Rectal smooth muscle tissue (tissue), 1 donor: Measurements from ENCODE around the gene IFT80.
A peak's percentile ranks its signal among the peaks of the same experiment; 100 is the strongest.

Experiments
- H3K27ac ChIP-seq: one replicate; pipeline ENCODE4 v1.7.0; 2013; ENCODE audit warnings: low read depth, low read length, inconsistent platforms
- H3K27me3 ChIP-seq: one replicate; pipeline ENCODE4 v1.7.0; 2013; ENCODE audit warnings: low read length; ENCODE audit not compliant: control insufficient read depth, insufficient read depth
- H3K36me3 ChIP-seq: one replicate; pipeline ENCODE4 v1.7.0; 2013; ENCODE audit warnings: low read length; ENCODE audit not compliant: control insufficient read depth, insufficient read depth
- H3K4me1 ChIP-seq: one replicate; pipeline ENCODE4 v1.7.0; 2013; ENCODE audit warnings: low read length; ENCODE audit not compliant: control insufficient read depth, insufficient read depth
- H3K4me3 ChIP-seq: one replicate; pipeline ENCODE4 v1.7.0; 2013; ENCODE audit warnings: low read length
- H3K9ac ChIP-seq: one replicate; pipeline ENCODE4 v1.7.0; 2013; ENCODE audit warnings: low read length

IFT80 gene

DNA sequence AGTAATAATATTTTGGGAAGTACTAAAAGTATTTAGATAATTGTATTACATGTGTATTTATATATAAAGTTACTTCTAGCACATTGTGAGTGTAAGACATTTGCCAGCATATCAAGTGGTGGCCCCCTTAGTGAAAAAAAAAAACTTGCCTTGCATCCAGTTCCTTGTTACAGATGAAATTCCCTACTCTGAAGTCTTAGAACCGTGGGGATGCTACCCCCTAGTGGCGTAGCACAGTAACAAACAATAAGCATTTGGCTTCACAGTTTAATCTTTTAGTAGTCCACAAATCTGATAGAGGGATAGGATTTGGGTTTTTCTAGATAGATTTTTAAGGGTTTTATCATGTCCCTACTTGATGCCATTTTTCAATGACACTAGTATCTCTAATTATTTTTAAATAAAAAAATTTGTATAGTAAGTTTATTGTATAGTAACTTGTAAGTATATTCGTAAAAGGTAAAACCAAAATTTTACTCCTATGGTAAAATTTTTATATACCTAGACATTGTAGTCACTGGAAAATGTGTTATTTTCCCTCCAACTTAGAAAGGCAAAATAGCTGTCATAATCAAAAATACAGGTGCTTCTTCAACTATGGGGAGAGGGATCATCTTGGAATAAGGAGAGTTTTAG lies 14.7 kb upstream of the IFT80 start:
- no peaks in the 10 kb centered on the region for H3K27me3 ChIP-seq
- H3K27ac ChIP-seq, result no peak overlapping the region
- H3K9ac ChIP-seq, result no peak overlapping the region
- no peak overlapping the region for H3K4me3 ChIP-seq
- H3K4me1 ChIP-seq, result no peaks in the 10 kb centered on the region
- no peaks in the 10 kb centered on the region for H3K36me3 ChIP-seq

DNA sequence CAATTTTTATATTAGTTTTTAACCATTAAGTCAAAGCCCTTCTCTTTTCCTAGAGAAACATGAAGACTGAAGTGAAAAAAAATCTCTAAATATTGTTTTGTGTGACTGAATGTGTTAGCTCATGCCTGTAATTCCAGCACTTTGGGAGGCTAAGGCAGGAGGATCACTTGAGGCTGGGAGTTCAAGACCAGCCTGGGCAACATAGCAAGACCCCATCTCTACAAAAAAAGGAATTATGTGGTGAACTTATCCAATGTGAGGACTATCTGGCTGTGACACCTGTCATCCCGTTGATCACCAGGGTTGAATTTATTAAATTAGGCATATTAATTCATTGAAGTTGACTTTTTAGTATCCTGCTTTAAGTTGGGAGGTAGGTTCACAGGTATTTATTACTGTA lies 13.5 kb upstream of the IFT80 start:
- Histone ChIP-seq H3K9ac (no peak overlapping the region), H3K4me3 (no peak overlapping the region), H3K27me3 (no peaks in the 10 kb centered on the region), H3K4me1 (no peaks in the 10 kb centered on the region), H3K27ac (no peak overlapping the region), H3K36me3 (no peaks in the 10 kb centered on the region)

DNA sequence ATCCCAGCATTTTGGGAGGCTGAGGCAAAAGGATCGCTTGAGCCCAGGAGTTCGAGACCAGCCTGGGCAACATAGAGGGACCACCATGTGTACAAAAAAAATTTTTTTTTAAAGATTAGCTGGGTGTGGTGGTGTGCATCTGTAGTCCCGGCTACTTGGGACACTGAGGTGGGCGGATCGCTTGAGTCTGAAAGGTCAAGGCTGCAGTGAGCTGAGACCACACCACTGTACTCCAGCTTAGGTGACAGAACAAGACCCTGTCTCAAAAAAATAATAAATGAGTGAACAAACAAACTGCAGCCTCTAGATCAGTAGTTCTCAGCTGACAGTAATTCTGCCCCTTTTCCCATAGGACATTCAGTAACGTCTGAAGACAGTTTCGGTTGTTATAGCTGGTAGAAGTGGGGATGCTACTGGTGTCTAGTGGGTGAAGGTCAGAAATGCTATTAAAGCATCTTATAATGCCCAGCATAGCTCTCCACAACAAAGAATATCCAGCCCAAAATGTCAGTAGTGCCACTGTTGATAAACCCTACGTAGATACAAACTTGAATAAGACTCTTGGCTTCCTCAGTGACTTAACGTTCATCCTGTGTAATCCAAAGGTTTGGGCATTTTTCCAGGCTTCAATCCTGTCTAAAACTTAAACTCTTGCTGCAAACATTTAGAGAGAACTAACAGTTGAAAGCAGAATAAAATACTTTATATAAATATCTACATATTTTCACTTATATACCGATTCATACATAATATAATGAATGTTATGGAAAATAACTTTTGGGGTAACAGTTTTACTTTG lies 11.0 kb upstream of the IFT80 start:
- Histone ChIP-seq H3K36me3 (no peaks in the 10 kb centered on the region), H3K27ac (no peak overlapping the region), H3K9ac (no peak overlapping the region), H3K4me1 (no peaks in the 10 kb centered on the region), H3K4me3 (no peak overlapping the region), H3K27me3 (no peaks in the 10 kb centered on the region)

GRCh38 chr3:160403796-160404470 lies 4.9 kb upstream of the IFT80 start:
- Histone ChIP-seq H3K27ac (peak overlapping the region; percentile 30), H3K4me1 (no peaks in the 10 kb centered on the region), H3K36me3 (no peaks in the 10 kb centered on the region), H3K4me3 (no peak overlapping the region), H3K9ac (no peak overlapping the region), H3K27me3 (no peaks in the 10 kb centered on the region)

- H3K4me1 ChIP-seq, result peaks cover 4% of the 10 kb centered on the region
- H3K27ac ChIP-seq, result no peak overlapping the region
- H3K9ac ChIP-seq, result no peak overlapping the region
- H3K4me3 ChIP-seq, result no peak overlapping the region
- no peaks in the 10 kb centered on the region for H3K27me3 ChIP-seq
- H3K36me3 ChIP-seq, result no peaks in the 10 kb centered on the region
Observed at GRCh38 chr3:160403028-160403545, 4.1 kb upstream of the IFT80 start.

DNA sequence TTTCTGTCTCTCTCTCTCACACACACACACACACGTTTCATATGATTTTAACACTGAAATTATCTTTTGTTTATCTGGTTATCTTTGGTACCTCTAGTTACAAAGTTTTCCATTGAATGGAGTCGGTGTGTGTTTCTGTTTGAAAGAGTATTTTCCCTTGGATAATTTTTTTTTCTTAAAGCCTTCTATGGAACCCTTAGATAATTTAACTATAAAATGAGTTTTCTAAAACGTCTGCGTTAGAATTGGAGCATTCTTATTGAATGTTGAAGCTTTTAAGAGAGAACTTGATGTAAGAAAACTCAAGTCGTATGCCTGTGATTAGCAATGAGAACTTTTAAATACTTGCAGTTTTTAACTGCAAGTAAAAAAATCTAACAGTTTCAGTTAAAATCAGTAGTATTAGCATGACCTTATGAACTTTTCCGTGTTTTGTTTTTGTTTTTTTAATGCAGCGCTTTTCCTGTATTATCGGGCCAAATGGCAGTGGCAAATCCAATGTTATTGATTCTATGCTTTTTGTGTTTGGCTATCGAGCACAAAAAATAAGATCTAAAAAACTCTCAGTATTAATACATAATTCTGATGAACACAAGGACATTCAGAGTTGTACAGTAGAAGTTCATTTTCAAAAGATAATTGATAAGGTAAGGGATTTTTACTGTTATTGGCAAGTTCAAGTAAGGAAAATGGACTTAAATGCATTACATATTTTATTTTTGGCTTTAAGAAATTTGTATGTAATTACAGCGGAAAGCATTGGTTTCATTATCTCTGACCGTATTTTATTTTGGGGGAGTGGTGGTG lies 3.4 kb upstream of the IFT80 start:
- peak overlapping the region; percentile 8 for H3K27ac ChIP-seq
- H3K36me3 ChIP-seq, result no peaks in the 10 kb centered on the region
- H3K4me1 ChIP-seq, result peaks cover 4% of the 10 kb centered on the region
- no peak overlapping the region for H3K4me3 ChIP-seq
- no peaks in the 10 kb centered on the region for H3K27me3 ChIP-seq
- no peak overlapping the region for H3K9ac ChIP-seq

- Histone ChIP-seq H3K36me3 (no peaks in the 10 kb centered on the region), H3K9ac (no peak overlapping the region), H3K27me3 (no peaks in the 10 kb centered on the region), H3K27ac (no peak overlapping the region), H3K4me3 (peak overlapping the region; percentile 99), H3K4me1 (peaks cover 4% of the 10 kb centered on the region)
Observed at GRCh38 chr3:160401291-160402095, 2.5 kb upstream of the IFT80 start.

DNA sequence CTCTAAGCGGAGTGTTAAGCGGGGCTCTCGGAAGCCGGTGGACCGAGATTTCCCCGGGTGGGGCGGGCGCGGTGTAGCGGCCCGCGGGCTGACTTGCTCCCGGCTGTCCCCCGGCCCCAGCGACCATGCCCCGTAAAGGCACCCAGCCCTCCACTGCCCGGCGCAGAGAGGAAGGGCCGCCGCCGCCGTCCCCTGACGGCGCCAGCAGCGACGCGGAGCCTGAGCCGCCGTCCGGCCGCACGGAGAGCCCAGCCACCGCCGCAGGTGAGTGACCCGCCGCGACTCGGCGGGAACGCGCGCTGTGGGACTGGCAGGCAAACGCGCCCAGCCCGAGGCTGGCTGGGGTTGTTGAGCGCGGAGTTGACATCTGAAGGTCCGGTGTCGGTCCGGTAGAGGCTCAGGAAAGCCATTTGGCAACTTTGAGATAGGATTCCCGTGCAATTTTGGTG lies 1.7 kb upstream of the IFT80 start:
- no peaks in the 10 kb centered on the region for H3K36me3 ChIP-seq
- H3K27me3 ChIP-seq, result no peaks in the 10 kb centered on the region
- H3K4me3 ChIP-seq, result peak overlapping the region; percentile 99
- peak overlapping the region; percentile 83 for H3K27ac ChIP-seq
- peaks cover 4% of the 10 kb centered on the region for H3K4me1 ChIP-seq
- no peak overlapping the region for H3K9ac ChIP-seq

DNA sequence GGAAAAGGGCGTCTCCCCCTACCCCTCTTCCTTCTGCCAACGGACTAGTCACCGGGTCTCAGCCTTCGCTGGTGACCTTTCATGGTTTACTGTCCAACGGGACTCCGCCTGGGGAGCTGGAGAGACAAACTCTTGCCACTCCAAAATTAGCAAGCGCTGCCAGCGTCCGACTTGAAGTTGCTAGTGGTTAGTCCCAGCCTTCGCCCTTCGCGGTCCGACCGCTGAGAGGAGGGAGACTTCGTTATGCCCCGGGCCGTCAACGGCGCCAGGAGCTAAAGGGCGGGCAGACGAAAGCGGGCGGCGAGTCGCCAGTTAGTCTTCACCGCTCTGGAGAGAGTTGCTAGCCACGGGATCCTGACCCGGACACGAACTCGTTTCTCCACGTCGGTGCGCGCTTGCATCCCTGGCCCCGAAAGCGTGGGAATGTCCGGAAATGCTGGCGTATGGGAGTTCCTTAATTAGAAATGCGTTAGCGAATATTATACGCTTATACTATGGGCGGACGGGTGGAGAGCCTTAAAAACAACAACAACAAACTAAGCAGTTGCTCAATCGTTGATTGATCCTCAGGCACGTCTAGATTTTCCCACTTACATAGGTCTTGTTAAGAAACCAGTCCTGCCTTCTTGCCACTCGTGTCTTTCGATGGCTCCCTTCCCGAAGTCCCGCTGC lies 1.1 kb upstream of the IFT80 start:
- Histone ChIP-seq H3K4me1 (peaks cover 4% of the 10 kb centered on the region), H3K27ac (peak overlapping the region; percentile 83), H3K36me3 (no peaks in the 10 kb centered on the region), H3K4me3 (peak overlapping the region; percentile 99), H3K9ac (peak overlapping the region; percentile 46), H3K27me3 (no peaks in the 10 kb centered on the region)

GRCh38 chr3:160398820-160399124 lies 253 bp downstream of the IFT80 start:
- Histone ChIP-seq H3K27me3 (no peaks in the 10 kb centered on the region), H3K4me1 (peaks cover 4% of the 10 kb centered on the region), H3K9ac (peak overlapping the region; percentile 81), H3K36me3 (no peaks in the 10 kb centered on the region), H3K27ac (peak overlapping the region; percentile 83), H3K4me3 (peak overlapping the region; percentile 99)

- Histone ChIP-seq H3K9ac (no peak overlapping the region), H3K27me3 (no peaks in the 10 kb centered on the region), H3K4me1 (peaks cover 4% of the 10 kb centered on the region), H3K36me3 (no peaks in the 10 kb centered on the region), H3K27ac (no peak overlapping the region), H3K4me3 (no peak overlapping the region)
Observed at GRCh38 chr3:160395297-160395696, 3.7 kb downstream of the IFT80 start.
